Common myeloid progenitor, CD34-positive (primary cell): ENCODE measurements around the gene SHC4.

Experiments
- CTCF ChIA-PET: fragments of 350-600 bp; sonication (Branson Sonifier 250); formaldehyde crosslinking; loops from one replicate; lab custom pipeline; 2021; ENCODE audit warnings: antibody characterized with exemption; lab: Charles Lee
- POLR2A ChIA-PET: fragments of 350-600 bp; sonication (Branson Sonifier 250); formaldehyde crosslinking; loops from one replicate; lab custom pipeline; 2021; ENCODE audit warnings: antibody characterized with exemption; lab: Charles Lee
- DNase-seq, 3 donors: peaks; one replicate each; pipeline versions ENCODE4 v3.0.0 to v3.0.0-alpha.2; 2013
- H3K27ac ChIP-seq, 2 experiments: 1 replicate in 1 of 2; 2 replicates in 1 of 2; pipeline ENCODE4 v1.7.0; 2013; ENCODE audit warnings: inconsistent platforms in 2 of 2, low read length in 2 of 2, mild to moderate bottlenecking in 2 of 2, low read depth in 1 of 2, moderate library complexity in 1 of 2; ENCODE audit not compliant: severe bottlenecking in 2 of 2, insufficient read depth in 1 of 2, poor library complexity in 1 of 2
- H3K27me3 ChIP-seq, 5 experiments: replicated peaks in 2 of 5; 1 replicate in 3 of 5; 2 replicates in 2 of 5; pipeline versions ENCODE4 v1.6.1 to v1.7.0; 2013; ENCODE audit warnings: low read length in 4 of 5, mild to moderate bottlenecking in 2 of 5, moderate library complexity in 2 of 5, inconsistent platforms in 1 of 5; ENCODE audit not compliant: insufficient read depth in 5 of 5, control insufficient read depth in 4 of 5
- H3K36me3 ChIP-seq, 4 experiments: 1 replicate in 2 of 4; 2 replicates in 2 of 4; pipeline versions ENCODE4 v1.6.1 to v1.7.0; 2013; ENCODE audit warnings: low read length in 3 of 4, control low read depth in 1 of 4, mild to moderate bottlenecking in 1 of 4; ENCODE audit not compliant: control insufficient read depth in 4 of 4, insufficient read depth in 4 of 4
- H3K4me1 ChIP-seq, 4 experiments: 1 replicate in 3 of 4; 2 replicates in 1 of 4; pipeline versions ENCODE4 v1.6.1 to v1.7.1; 2013; ENCODE audit warnings: low read length in 3 of 4, mild to moderate bottlenecking in 3 of 4, control low read depth in 1 of 4, inconsistent platforms in 1 of 4, moderate library complexity in 1 of 4; ENCODE audit not compliant: control insufficient read depth in 4 of 4, insufficient read depth in 4 of 4; ENCODE audit errors: control extremely low read depth in 1 of 4
- H3K4me3 ChIP-seq, 7 experiments: 1 replicate in 4 of 7; 2 replicates in 3 of 7; pipeline versions ENCODE4 v1.5.1 to v1.7.0; 2013; ENCODE audit warnings: mild to moderate bottlenecking in 7 of 7, low read length in 6 of 7, moderate library complexity in 6 of 7, inconsistent platforms in 2 of 7, low read depth in 2 of 7, control low read depth in 1 of 7; ENCODE audit not compliant: insufficient read depth in 4 of 7, control insufficient read depth in 1 of 7; ENCODE audit errors: extremely low read depth in 1 of 7
- H3K9me3 ChIP-seq, 5 experiments: 1 replicate in 4 of 5; 2 replicates in 1 of 5; pipeline versions ENCODE4 v1.6.1 to v1.7.1; 2013; ENCODE audit warnings: low read length in 4 of 5, mild to moderate bottlenecking in 2 of 5, inconsistent platforms in 1 of 5, low read depth in 1 of 5, moderate library complexity in 1 of 5; ENCODE audit not compliant: control insufficient read depth in 4 of 5, insufficient read depth in 2 of 5; ENCODE audit errors: control extremely low read depth in 1 of 5
- WGBS: methylation state at CpG from one replicate; pipeline ENCODE4 v1.1.5; 2013; ENCODE audit not compliant: insufficient coverage; 5-methylcytosine and 5-hydroxymethylcytosine counted together

SHC4 gene

GRCh38 chr15:48825075-48825474 is 138.6 kb downstream of the SHC4 start:
- no peak overlapping the region for H3K4me3 ChIP-seq
- ChIA-PET CTCF (no interaction called here), POLR2A (no interaction called here)
- no CpG with 5 or more reads among the region's 1 CpG for WGBS
- H3K4me1 ChIP-seq: peaks cover 0 to 10% (median 0%) of the 10 kb centered on the region in 4 experiments
- no peaks in the 10 kb centered on the region for H3K36me3 ChIP-seq
- H3K27ac ChIP-seq: no peak overlapping the region
- H3K9me3 ChIP-seq: peaks cover 0 to 4% (median 0%) of the 10 kb centered on the region in 5 experiments
- no peaks in the 10 kb centered on the region for H3K27me3 ChIP-seq
- no peak for DNase-seq

GRCh38 chr15:48823706-48824105 is 140.0 kb downstream of the SHC4 start:
- H3K4me3 ChIP-seq: no peak overlapping the region
- H3K9me3 ChIP-seq: peaks cover 0 to 4% (median 0%) of the 10 kb centered on the region in 5 experiments
- H3K27me3 ChIP-seq: no peaks in the 10 kb centered on the region
- peaks cover 0 to 7% (median 0%) of the 10 kb centered on the region in 4 experiments for H3K4me1 ChIP-seq
- H3K27ac ChIP-seq: no peak overlapping the region
- DNase-seq: no peak
- no peaks in the 10 kb centered on the region for H3K36me3 ChIP-seq
- WGBS: no CpG with 5 or more reads among the region's 1 CpG
- ChIA-PET POLR2A (no interaction called here), CTCF (interaction anchor here (1.5 kb wide), 1 partner anchor 22 kb away, joined by 4 read pairs; no protein-coding TSS in a partner anchor)

- WGBS: 82% methylated on average over 1 of the region's 1 CpG
- Histone ChIP-seq H3K4me3 (no peak overlapping the region), H3K9me3 (peaks cover 0 to 4% (median 0%) of the 10 kb centered on the region in 5 experiments), H3K27me3 (no peaks in the 10 kb centered on the region), H3K27ac (no peak overlapping the region), H3K4me1 (peaks cover 0 to 2% (median 0%) of the 10 kb centered on the region in 4 experiments), H3K36me3 (no peaks in the 10 kb centered on the region)
- POLR2A ChIA-PET: no interaction called here
- DNase-seq: no peak
- CTCF ChIA-PET: interaction anchor here (1.5 kb wide), 1 partner anchor 22 kb away, joined by 4 read pairs; no protein-coding TSS in a partner anchor
These were observed 140.5 kb downstream of the SHC4 start for GRCh38 chr15:48823237-48823636.

DNA sequence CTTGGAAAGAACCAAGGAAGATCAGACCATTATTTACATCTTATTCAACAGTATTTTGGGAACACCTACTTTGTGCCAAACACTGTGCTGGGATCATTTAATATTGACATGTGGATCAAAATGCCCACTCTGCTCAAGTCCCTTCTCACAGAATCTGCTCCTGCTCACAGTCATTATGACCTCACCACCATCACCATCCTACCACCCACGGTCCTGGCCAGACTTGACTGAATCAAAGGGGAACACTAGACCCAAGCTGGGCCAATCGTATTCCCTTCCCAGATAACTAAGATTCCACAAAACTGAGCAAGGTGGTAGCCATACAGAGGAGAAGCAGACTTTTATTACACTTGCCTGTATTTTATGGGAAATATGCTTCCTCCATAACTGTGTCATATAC is 149.4 kb downstream of the SHC4 start:
- H3K9me3 ChIP-seq: no peaks in the 10 kb centered on the region
- H3K27ac ChIP-seq: no peak overlapping the region
- CTCF ChIA-PET: interaction anchor here (2.0 kb wide), 1 partner anchor 13 kb away, joined by 9 read pairs; no protein-coding TSS in a partner anchor
- H3K4me1 ChIP-seq: peaks cover 6 to 18% (median 13%) of the 10 kb centered on the region in 4 experiments
- no peak for DNase-seq
- no peak overlapping the region for H3K4me3 ChIP-seq
- H3K36me3 ChIP-seq: no peaks in the 10 kb centered on the region
- no peaks in the 10 kb centered on the region for H3K27me3 ChIP-seq
- no CpG with 5 or more reads among the region's 2 CpGs for WGBS
- POLR2A ChIA-PET: interaction anchor here (0.5 kb wide), 1 partner anchor 1692 kb away, joined by 3 read pairs; no protein-coding TSS in a partner anchor

GRCh38 chr15:48811325-48811958 is 152.3 kb downstream of the SHC4 start:
- POLR2A ChIA-PET: no interaction called here
- Histone ChIP-seq H3K4me1 (peaks cover 6 to 21% (median 13%) of the 10 kb centered on the region in 4 experiments), H3K27ac (peak overlapping the region; percentile 2 to 83), H3K36me3 (no peaks in the 10 kb centered on the region), H3K27me3 (no peaks in the 10 kb centered on the region), H3K9me3 (no peaks in the 10 kb centered on the region), H3K4me3 (peak overlapping the region; percentile 90 to 99 (median 94))
- 17% methylated on average over 22 of the region's 25 CpGs for WGBS
- DNase-seq: no peak
- CTCF ChIA-PET: interaction anchor here (0.9 to 1.2 kb wide), 2 partner anchors 9 to 10 kb away, joined by 3 to 4 read pairs; no protein-coding TSS in a partner anchor

- H3K4me1 ChIP-seq: peaks cover 6 to 24% (median 16%) of the 10 kb centered on the region in 4 experiments
- no peaks in the 10 kb centered on the region for H3K27me3 ChIP-seq
- peak within 1 kb of the TSS; percentile 90 to 99 (median 94) for H3K4me3 ChIP-seq
- peak; percentile 100 for DNase-seq
- ChIA-PET POLR2A (no interaction called here), CTCF (interaction anchor here (0.6 to 1.2 kb wide), 4 partner anchors 9 to 146 kb away, joined by 3 to 4 read pairs (median 3); no protein-coding TSS in a partner anchor)
- H3K27ac ChIP-seq: peak within 1 kb of the TSS; percentile 35 to 83
- no peaks in the 10 kb centered on the region for H3K36me3 ChIP-seq
- under 1% methylated on average over 48 of the region's 51 CpGs for WGBS
- no peaks in the 10 kb centered on the region for H3K9me3 ChIP-seq
These were observed 153.1 kb downstream of the SHC4 start, which contains the start of gene CEP152 for GRCh38 chr15:48810414-48811324. TSS of gene CEP152 (minus strand) at chr15:48811069. CDS start at chr15:48805649, 5,420 bp downstream.
